GM19438 (cell line): Measurements from ENCODE around the gene PLEK.
"Not testable (repeated sequence)": the region's sequence is repeated elsewhere in the genome, so short reads cannot be mapped to it uniquely, and the experiment has no call there.

ENCODE experiments used
- ATAC-seq: cut with Tn5 transposase; IDR thresholded peaks from one replicate; pipeline ENCODE4 v1.9.1; 2021; ENCODE audit warnings: low read depth; ENCODE audit not compliant: unreplicated experiment

PLEK gene

GRCh38 chr2:68365087-68365486 is at the start of gene PLEK:
Gene PLEK, plus strand, starts transcription at chr2:68365282. Its CDS starts 70 bp downstream, at chr2:68365352.
- peak; percentile 60 for ATAC-seq

GRCh38 chr2:68316111-68316510 is 49.0 kb upstream of the PLEK start:
- ATAC-seq: no peak

GRCh38 chr2:68317971-68318913 is 46.8 kb upstream of the PLEK start:
- ATAC-seq: no peak

GRCh38 chr2:68318914-68319397 is 46.1 kb upstream of the PLEK start:
- ATAC-seq: no peak

GRCh38 chr2:68319398-68320117 is 45.5 kb upstream of the PLEK start, which contains the start of gene CNRIP1:
Gene CNRIP1, minus strand, starts transcription at chr2:68319949. Its CDS starts 549 bp downstream, at chr2:68319400.
- no peak for ATAC-seq

GRCh38 chr2:68320118-68320641 is 44.9 kb upstream of the PLEK start:
- ATAC-seq: no peak

GRCh38 chr2:68325056-68325455 is 40.0 kb upstream of the PLEK start:
- ATAC-seq: no peak

- ATAC-seq: no peak
Measured at GRCh38 chr2:68328901-68329300, 36.2 kb upstream of the PLEK start.

GRCh38 chr2:68330691-68331090 is 34.4 kb upstream of the PLEK start:
- ATAC-seq: no peak

GRCh38 chr2:68333009-68333408 is 32.1 kb upstream of the PLEK start:
- ATAC-seq: no peak

- ATAC-seq: no peak
Measured at GRCh38 chr2:68333931-68334330, 31.2 kb upstream of the PLEK start.

- no peak for ATAC-seq
Measured at GRCh38 chr2:68336192-68336591, 28.9 kb upstream of the PLEK start.

- no peak for ATAC-seq
Measured at GRCh38 chr2:68340226-68341061, 24.6 kb upstream of the PLEK start.

GRCh38 chr2:68341062-68341329 is 24.1 kb upstream of the PLEK start:
- ATAC-seq: no peak

- ATAC-seq: no peak
Measured at GRCh38 chr2:68341583-68341982, 23.5 kb upstream of the PLEK start.

GRCh38 chr2:68342470-68342869 is 22.6 kb upstream of the PLEK start:
- no peak for ATAC-seq

GRCh38 chr2:68344031-68344430 is 21.1 kb upstream of the PLEK start:
- ATAC-seq: no peak

- ATAC-seq: no peak
Measured at GRCh38 chr2:68345129-68345875, 19.8 kb upstream of the PLEK start.

GRCh38 chr2:68349091-68349490 is 16.0 kb upstream of the PLEK start:
- ATAC-seq: not testable (repeated sequence)

GRCh38 chr2:68351997-68352396 is 13.1 kb upstream of the PLEK start:
- no peak for ATAC-seq
